Nephron progenitor cell (in vitro differentiated cells): ENCODE results near the gene ZNF628.

Experiments
- DNase-seq: peaks from one replicate; pipeline ENCODE4 v3.0.0; 2021
- H3K27ac Mint-ChIP-seq: 2 replicates; pipeline ENCODE4 v1.8.0; 2021; ENCODE audit warnings: mild to moderate bottlenecking, moderate library complexity, mixed read lengths
- H3K27me3 Mint-ChIP-seq: 2 replicates; pipeline ENCODE4 v1.8.0; 2021; ENCODE audit warnings: mild to moderate bottlenecking, low read depth, mixed read lengths; ENCODE audit not compliant: poor library complexity
- H3K36me3 Mint-ChIP-seq: 2 replicates; pipeline ENCODE4 v1.8.0; 2021; ENCODE audit warnings: low read depth, mixed read lengths
- H3K4me1 Mint-ChIP-seq: 2 replicates; pipeline ENCODE4 v1.8.0; 2021; ENCODE audit warnings: mixed read lengths
- H3K4me3 Mint-ChIP-seq: 2 replicates; pipeline ENCODE4 v1.8.0; 2021; ENCODE audit warnings: mild to moderate bottlenecking, moderate library complexity, mixed read lengths
- H3K9me3 Mint-ChIP-seq: 2 replicates; pipeline ENCODE4 v1.8.0; 2021; ENCODE audit warnings: mild to moderate bottlenecking, moderate library complexity, mixed read lengths
- TF ChIP-seq, protein P1 (sequence below): fragments of 200-600 bp; sonication (generic); IDR thresholded peaks from 2 replicates; pipeline ENCODE4 v1.5.0; 2021; ENCODE audit warnings: antibody characterized with exemption

ZNF628 gene

DNA sequence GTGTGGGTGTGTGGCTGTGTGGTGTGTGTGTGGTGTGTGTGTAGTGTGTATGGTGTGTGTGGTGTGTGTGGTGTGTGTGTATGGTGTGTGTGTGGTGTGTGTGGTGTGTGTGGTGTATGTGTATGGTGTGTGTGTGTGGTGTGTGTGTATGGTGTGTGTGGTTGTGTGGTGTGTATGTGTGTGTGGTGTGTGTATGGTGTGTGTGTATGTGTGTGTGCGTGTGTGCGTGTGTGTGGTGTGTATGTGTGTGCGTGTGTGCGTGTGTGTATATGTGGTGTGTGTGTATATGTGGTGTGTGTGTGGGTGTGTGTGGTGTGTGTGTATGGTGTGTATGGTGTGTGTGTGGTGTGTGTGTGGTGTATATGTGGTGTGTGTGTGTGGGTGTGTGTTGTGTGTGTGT is 41.4 kb upstream of the ZNF628 start:
- no peak overlapping the region for H3K27ac Mint-ChIP-seq
- TF ChIP-seq, protein P1, sequence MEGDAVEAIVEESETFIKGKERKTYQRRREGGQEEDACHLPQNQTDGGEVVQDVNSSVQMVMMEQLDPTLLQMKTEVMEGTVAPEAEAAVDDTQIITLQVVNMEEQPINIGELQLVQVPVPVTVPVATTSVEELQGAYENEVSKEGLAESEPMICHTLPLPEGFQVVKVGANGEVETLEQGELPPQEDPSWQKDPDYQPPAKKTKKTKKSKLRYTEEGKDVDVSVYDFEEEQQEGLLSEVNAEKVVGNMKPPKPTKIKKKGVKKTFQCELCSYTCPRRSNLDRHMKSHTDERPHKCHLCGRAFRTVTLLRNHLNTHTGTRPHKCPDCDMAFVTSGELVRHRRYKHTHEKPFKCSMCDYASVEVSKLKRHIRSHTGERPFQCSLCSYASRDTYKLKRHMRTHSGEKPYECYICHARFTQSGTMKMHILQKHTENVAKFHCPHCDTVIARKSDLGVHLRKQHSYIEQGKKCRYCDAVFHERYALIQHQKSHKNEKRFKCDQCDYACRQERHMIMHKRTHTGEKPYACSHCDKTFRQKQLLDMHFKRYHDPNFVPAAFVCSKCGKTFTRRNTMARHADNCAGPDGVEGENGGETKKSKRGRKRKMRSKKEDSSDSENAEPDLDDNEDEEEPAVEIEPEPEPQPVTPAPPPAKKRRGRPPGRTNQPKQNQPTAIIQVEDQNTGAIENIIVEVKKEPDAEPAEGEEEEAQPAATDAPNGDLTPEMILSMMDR: no peak
- peaks cover 6% of the 10 kb centered on the region for H3K9me3 Mint-ChIP-seq
- H3K36me3 Mint-ChIP-seq: no peaks in the 10 kb centered on the region
- H3K4me1 Mint-ChIP-seq: peaks cover 5% of the 10 kb centered on the region
- no peak overlapping the region for H3K4me3 Mint-ChIP-seq
- no peak for DNase-seq
- H3K27me3 Mint-ChIP-seq: peaks cover 6% of the 10 kb centered on the region

DNA sequence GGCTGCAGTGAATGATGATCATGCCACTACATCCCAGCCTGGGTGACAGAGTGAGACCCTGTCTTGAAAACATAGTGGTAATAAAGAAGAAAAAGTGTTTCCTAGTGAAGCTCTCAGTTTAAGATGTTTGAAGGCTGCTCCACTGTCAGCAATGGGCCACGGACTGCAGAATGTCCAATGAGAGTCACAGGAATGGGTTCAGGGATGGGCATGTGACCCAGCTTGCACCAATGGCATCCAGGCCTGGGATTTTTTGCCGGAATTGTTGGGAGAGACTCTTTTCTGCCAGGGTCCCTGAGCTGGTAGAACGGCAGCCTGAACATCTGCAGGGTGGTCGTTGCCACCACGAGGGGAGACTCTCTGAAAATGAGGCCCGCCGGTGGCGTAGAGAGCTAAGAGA is 39.6 kb upstream of the ZNF628 start:
- Mint-ChIP-seq H3K27me3 (no peaks in the 10 kb centered on the region), H3K9me3 (peaks cover 10% of the 10 kb centered on the region), H3K4me3 (no peak overlapping the region), H3K4me1 (peaks cover 16% of the 10 kb centered on the region), H3K27ac (no peak overlapping the region), H3K36me3 (no peaks in the 10 kb centered on the region)
- TF ChIP-seq, protein P1: no peak
- no peak for DNase-seq

DNA sequence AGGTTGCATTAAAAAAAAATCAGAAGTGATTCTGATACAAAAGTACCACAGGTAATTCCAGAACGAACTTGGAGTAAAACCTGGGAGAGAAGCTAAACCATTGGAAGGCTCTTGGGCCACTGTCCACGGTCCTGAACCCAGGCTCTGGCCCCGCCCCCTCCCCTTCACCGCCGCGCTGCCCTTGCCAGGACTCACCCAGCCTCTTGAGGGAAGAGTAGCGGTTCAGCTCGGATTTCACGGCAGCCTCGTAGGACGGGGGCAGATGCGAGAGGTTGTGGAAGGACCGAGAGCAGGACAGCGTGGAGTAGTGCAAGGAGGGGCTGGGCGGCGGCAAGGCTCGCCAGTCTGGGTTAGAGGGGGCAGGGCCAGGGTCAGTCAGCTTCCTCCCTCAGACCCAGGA is 39.0 kb upstream of the ZNF628 start:
- peak; percentile 93 for DNase-seq
- Mint-ChIP-seq H3K27me3 (no peaks in the 10 kb centered on the region), H3K9me3 (peaks cover 10% of the 10 kb centered on the region), H3K36me3 (no peaks in the 10 kb centered on the region), H3K4me3 (no peak overlapping the region), H3K27ac (no peak overlapping the region), H3K4me1 (peaks cover 16% of the 10 kb centered on the region)
- TF ChIP-seq, protein P1: no peak

DNA sequence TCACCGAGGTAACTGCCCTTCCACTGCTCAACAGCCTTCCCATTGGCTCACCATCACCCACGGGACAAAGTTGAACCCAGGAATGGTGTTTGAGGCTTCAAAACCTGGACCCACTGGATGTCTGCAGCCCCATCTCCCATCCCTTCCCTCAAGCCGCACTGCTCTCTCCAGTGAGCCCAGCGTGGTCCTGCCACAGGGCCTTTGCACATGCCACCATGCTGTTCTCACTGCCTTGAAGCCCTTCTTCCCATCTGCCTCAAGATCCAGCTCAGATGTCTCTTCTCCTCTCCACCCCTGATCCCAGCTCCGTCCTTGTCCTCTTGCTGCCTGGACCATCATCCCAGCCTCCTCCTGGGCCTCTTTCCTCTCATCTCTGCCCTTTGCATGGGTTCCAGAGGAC is 37.4 kb upstream of the ZNF628 start:
- Mint-ChIP-seq H3K27me3 (no peaks in the 10 kb centered on the region), H3K4me3 (no peak overlapping the region), H3K9me3 (peaks cover 10% of the 10 kb centered on the region), H3K4me1 (peaks cover 27% of the 10 kb centered on the region), H3K36me3 (no peaks in the 10 kb centered on the region), H3K27ac (no peak overlapping the region)
- DNase-seq: no peak
- TF ChIP-seq, protein P1: no peak

DNA sequence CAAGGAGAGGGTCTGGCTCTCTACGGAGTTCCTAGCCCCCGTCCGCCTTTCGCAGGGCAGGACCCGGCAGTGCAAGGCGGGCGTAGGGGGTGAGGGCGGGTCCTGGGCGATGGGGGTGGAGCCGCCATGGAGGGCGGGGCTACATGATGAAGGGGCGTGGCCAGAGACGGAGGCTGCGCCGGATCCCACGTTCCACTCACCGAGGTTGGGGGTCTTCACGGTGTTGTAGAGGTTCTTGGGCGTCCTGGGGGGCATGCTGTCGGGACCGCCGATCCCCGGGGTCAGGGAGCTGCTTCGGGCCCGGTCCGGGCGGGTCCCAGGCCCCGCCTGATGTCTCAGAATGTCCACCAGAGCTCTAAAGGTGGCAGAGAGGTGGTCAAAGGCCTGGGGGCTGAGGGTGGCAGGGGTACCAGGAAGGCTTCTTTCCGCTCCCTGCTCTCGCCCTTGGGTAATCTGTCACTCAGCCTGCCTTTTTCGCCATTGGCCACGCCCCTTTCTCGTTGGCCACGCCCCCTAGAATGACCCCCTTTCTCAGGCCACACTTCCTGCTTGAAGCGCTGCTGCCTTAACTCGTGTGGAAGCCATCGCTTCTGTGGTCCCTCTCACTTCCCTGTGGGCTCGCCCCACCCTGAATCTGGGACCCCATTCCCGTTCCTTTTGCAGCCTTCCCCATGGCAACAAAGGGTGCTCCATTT is 35.9 kb upstream of the ZNF628 start:
- H3K36me3 Mint-ChIP-seq: no peaks in the 10 kb centered on the region
- peak; percentile 75 for DNase-seq
- peak overlapping the region; percentile 32 for H3K4me3 Mint-ChIP-seq
- H3K27ac Mint-ChIP-seq: no peak overlapping the region
- peaks cover 27% of the 10 kb centered on the region for H3K4me1 Mint-ChIP-seq
- H3K9me3 Mint-ChIP-seq: peaks cover 10% of the 10 kb centered on the region
- TF ChIP-seq, protein P1: no peak
- H3K27me3 Mint-ChIP-seq: no peaks in the 10 kb centered on the region

DNA sequence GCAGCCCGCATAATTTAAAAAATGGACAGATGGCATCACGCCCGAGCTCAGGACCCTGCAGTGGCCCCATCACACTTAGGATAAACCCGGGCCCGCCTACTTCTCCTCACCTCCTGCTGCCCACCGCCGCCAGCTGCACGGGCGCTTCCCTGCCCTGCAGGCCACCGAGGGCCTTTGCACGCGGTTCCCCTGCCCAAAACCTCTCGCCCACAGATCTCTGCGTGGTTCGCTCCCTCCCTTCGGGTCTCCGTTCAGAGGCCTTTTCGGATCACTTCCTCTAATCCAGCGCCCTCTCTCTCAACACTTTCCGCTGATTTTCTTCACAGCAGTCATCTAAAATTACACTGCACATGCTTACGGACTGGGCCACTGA is 35.1 kb upstream of the ZNF628 start:
- H3K4me1 Mint-ChIP-seq: peaks cover 27% of the 10 kb centered on the region
- no peak overlapping the region for H3K27ac Mint-ChIP-seq
- TF ChIP-seq, protein P1: no peak
- H3K9me3 Mint-ChIP-seq: peaks cover 13% of the 10 kb centered on the region
- no peaks in the 10 kb centered on the region for H3K36me3 Mint-ChIP-seq
- no peaks in the 10 kb centered on the region for H3K27me3 Mint-ChIP-seq
- DNase-seq: no peak
- peak overlapping the region; percentile 23 for H3K4me3 Mint-ChIP-seq
